ENCODE measurements around the gene CDS2. TPM values are rescaled to one million over a fixed set of nuclear protein-coding genes. Genes with fewer than 3 reads are reported as not detected.

CDS2 gene
- total RNA-seq, 1 donor from 2014 or later, result 41.4 TPM

- intact Hi-C loops (cut with DNase I), result no loop called here
- Histone ChIP-seq H3K9me3 (no peaks in the 10 kb centered on the region), H3K4me3 (no peak overlapping the region), H3K27me3 (no peaks in the 10 kb centered on the region), H3K27ac (no peak overlapping the region), H3K4me1 (no peaks in the 10 kb centered on the region), H3K36me3 (peaks cover 0 to 3% of the 10 kb centered on the region in 2 donors)
- DNase-seq (ENCODE audit: low spot score in 2 of 2), result no peak
- no peak for TF ChIP-seq CTCF (IDR thresholded peaks at IDR 0.05)
Measured at GRCh38 chr20:5220321-5221060, 93.7 kb downstream of the CDS2 start.

- peaks cover 0 to 3% of the 10 kb centered on the region in 2 donors for H3K36me3 ChIP-seq
- no peak overlapping the region for H3K4me3 ChIP-seq
- no peak for DNase-seq (ENCODE audit: low spot score in 2 of 2)
- no peaks in the 10 kb centered on the region for H3K4me1 ChIP-seq
- no peaks in the 10 kb centered on the region for H3K9me3 ChIP-seq
- no peak for TF ChIP-seq CTCF (IDR thresholded peaks at IDR 0.05)
- H3K27ac ChIP-seq, result no peak overlapping the region
- intact Hi-C loops (cut with DNase I), result no loop called here
- no peaks in the 10 kb centered on the region for H3K27me3 ChIP-seq
Measured at GRCh38 chr20:5221061-5221430, 94.2 kb downstream of the CDS2 start.

GRCh38 chr20:5222919-5223634 lies 96.3 kb downstream of the CDS2 start:
- DNase-seq (ENCODE audit: low spot score in 2 of 2), result no peak
- Histone ChIP-seq H3K4me3 (no peak overlapping the region), H3K27ac (no peak overlapping the region), H3K4me1 (no peaks in the 10 kb centered on the region), H3K27me3 (no peaks in the 10 kb centered on the region), H3K9me3 (no peaks in the 10 kb centered on the region), H3K36me3 (peaks cover 0 to 3% of the 10 kb centered on the region in 2 donors)
- intact Hi-C loops (cut with DNase I), result no loop called here
- peak; percentile 55 to 84 (median 77) for TF ChIP-seq CTCF (IDR thresholded peaks at IDR 0.05)

- Histone ChIP-seq H3K4me3 (no peak overlapping the region), H3K27me3 (no peaks in the 10 kb centered on the region), H3K9me3 (no peaks in the 10 kb centered on the region), H3K27ac (no peak overlapping the region), H3K36me3 (no peaks in the 10 kb centered on the region), H3K4me1 (no peaks in the 10 kb centered on the region)
- intact Hi-C loops (cut with DNase I), result no loop called here
- no peak for DNase-seq (ENCODE audit: low spot score in 2 of 2)
- TF ChIP-seq CTCF (IDR thresholded peaks at IDR 0.05), result no peak
Measured at GRCh38 chr20:5230544-5230943, 103.7 kb downstream of the CDS2 start.

GRCh38 chr20:5234158-5234557 lies 107.3 kb downstream of the CDS2 start:
- H3K27me3 ChIP-seq, result no peaks in the 10 kb centered on the region
- peaks cover 0 to 8% of the 10 kb centered on the region in 2 donors for H3K9me3 ChIP-seq
- TF ChIP-seq CTCF (IDR thresholded peaks at IDR 0.05), result no peak
- no peaks in the 10 kb centered on the region for H3K36me3 ChIP-seq
- DNase-seq (ENCODE audit: low spot score in 2 of 2), result no peak
- no peak overlapping the region for H3K27ac ChIP-seq
- H3K4me1 ChIP-seq, result no peaks in the 10 kb centered on the region
- intact Hi-C loops (cut with DNase I), result no loop called here
- no peak overlapping the region for H3K4me3 ChIP-seq

All from ascending aorta (tissue), 2 donors.